ENCODE results near the gene HIPK4. TPM values are rescaled to one million over a fixed set of nuclear protein-coding genes. Genes with fewer than 3 reads are reported as not detected.
A peak's percentile ranks its signal among the peaks of the same experiment; 100 is the strongest.

Gene HIPK4
- total and polyA plus RNA-seq, 2 of the 8 experiments (the other 6 are each of a cell fraction or from before 2014, with no cell fraction given) = 0.15 to 0.57 TPM

GRCh38 chr19:40420766-40421765, 31.1 kb upstream of the HIPK4 start:
- Histone ChIP-seq H3K18ac (ENCODE audit: extremely low read depth, low read length) (peak overlapping the region; percentile 93), H4K8ac (ENCODE audit: extremely low read depth, insufficient read depth, low read length) (no peak overlapping the region; the same call in 1 of the 2 replicates), H2BK12ac (ENCODE audit: low read depth, low read length) (peak overlapping the region; percentile 44; the same call in 1 of the 2 replicates), H3K4me1 (replicated peaks in 1 of 4; ENCODE audit: control insufficient read depth in 3 of 4, insufficient read depth in 4 of 4, low read length in 3 of 4) (peaks cover 4 to 7% (median 5%) of the 10 kb centered on the region in 4 experiments; a peak in 5 of 7 replicates), H3K79me1 (ENCODE audit: low read depth, low read length) (no peaks in the 10 kb centered on the region; the same call in 1 of the 2 replicates), H3K9me3 (ENCODE audit: insufficient read depth in 2 of 2, low read depth in 1 of 2, low read length in 1 of 2) (no peaks in the 10 kb centered on the region), H3K4ac (replicated peaks; ENCODE audit: insufficient read length, low read depth, low read length) (no peak overlapping the region), H3K79me2 (ENCODE audit: control insufficient read depth in 1 of 2, insufficient read depth in 2 of 2, low read length in 2 of 2) (no peaks in the 10 kb centered on the region), H4K5ac (ENCODE audit: insufficient read length, low read depth, low read length) (peak overlapping the region; percentile 44), H4K91ac (replicated peaks; ENCODE audit: insufficient read length, low read length) (peak overlapping the region; percentile 63), H3K14ac (ENCODE audit: insufficient read length) (no peak overlapping the region), H3K23ac (ENCODE audit: insufficient read length) (no peak overlapping the region), H3K56ac (replicated peaks; ENCODE audit: insufficient read length, low read depth, low read length) (peak overlapping the region; percentile 72), H3K9ac (replicated peaks in 1 of 4; ENCODE audit: extremely low read depth in 1 of 4, low read depth in 3 of 4, low read length in 3 of 4) (peak overlapping the region in 2 of 4 experiments; percentile 48 to 49; a peak in 5 of 7 replicates), H4K20me1 (replicated peaks in 1 of 2; ENCODE audit: control insufficient read depth in 1 of 2, insufficient read depth in 2 of 2, low read length in 2 of 2) (no peaks in the 10 kb centered on the region), H2BK15ac (ENCODE audit: low read length) (no peak overlapping the region), H3K4me2 (ENCODE audit: insufficient read depth in 1 of 2, low read depth in 2 of 2, low read length in 2 of 2) (peak overlapping the region; percentile 54 to 74), H2AFZ (ENCODE audit: low read length) (no peak overlapping the region; the same call in 1 of the 2 replicates), H2BK20ac (ENCODE audit: low read length) (no peak overlapping the region), H2AK5ac (ENCODE audit: low read depth, low read length) (no peak overlapping the region), H3K27ac (ENCODE audit: low read depth, low read length) (peak overlapping the region; percentile 51; the same call in 1 of the 2 replicates), H3K4me3 (ENCODE audit: extremely low read depth in 1 of 4, insufficient read depth in 2 of 4, low read depth in 3 of 4, low read length in 4 of 4) (peak overlapping the region; percentile 47 to 70 (median 57)), H3K27me3 (replicated peaks in 1 of 4; ENCODE audit: control insufficient read depth in 3 of 4, extremely low read depth in 1 of 4, insufficient read depth in 3 of 4, low read length in 3 of 4) (no peaks in the 10 kb centered on the region; a peak in 1 of 7 replicates), H2BK5ac (ENCODE audit: low read depth, low read length) (peak overlapping the region; percentile 56; the same call in 1 of the 2 replicates), H3K23me2 (ENCODE audit: low read depth, low read length) (peaks cover 10% of the 10 kb centered on the region), H2BK120ac (replicated peaks; ENCODE audit: low read depth, low read length) (no peak overlapping the region), H3K36me3 (ENCODE audit: control insufficient read depth in 2 of 4, insufficient read depth in 4 of 4, low read length in 3 of 4) (peaks cover 0 to 2% (median 0%) of the 10 kb centered on the region in 4 experiments; a peak in 2 of 8 replicates)
- no peak for FAIRE-seq
- POLR2A ChIA-PET (ENCODE audit: partially characterized antibody) = interaction anchor here (0.5 to 3.3 kb wide), 19 partner anchors 9 to 149 kb away, joined by 3 to 18 read pairs (median 4); partner anchors contain the start of genes BLVRB and SERTAD3
- 6% methylated on average over 44 of the region's 56 CpGs; no CpG with 5 or more reads in 1 of the 2 experiments for WGBS, 2 experiments (ENCODE audit: extremely low coverage in 1 of 2, insufficient coverage in 1 of 2, insufficient read length in 1 of 2, insufficient replicate concordance in 2 of 2, low coverage in 1 of 2, low lambda C conversion rate in 2 of 2, missing lambda C conversion rate in 1 of 2)
- DNase-seq (ENCODE audit: low read depth in 1 of 2, low spot score in 2 of 2) = peak in 1 of 2 experiments; percentile 96
- CTCF ChIA-PET (ENCODE audit: partially characterized antibody) = interaction anchor here (0.6 to 4.4 kb wide), 35 partner anchors 8 to 281 kb away, joined by 3 to 41 read pairs (median 4); partner anchors contain the start of genes BLVRB, HIPK4, PRX and SERTAD3
- no peak for TF ChIP-seq CEBPB (IDR thresholded peaks at IDR 0.05; ENCODE audit: low read depth, low read length)
- TF ChIP-seq CHD1 (IDR thresholded peaks at IDR 0.05; ENCODE audit: low read depth, low read length) = no peak
- TF ChIP-seq CHD2 (IDR thresholded peaks at IDR 0.05; ENCODE audit: low read length) = no peak
- TF ChIP-seq TAF1 (IDR thresholded peaks at IDR 0.05; ENCODE audit: low read depth, low read length) = peak; percentile 62
- no peak for TF ChIP-seq SAP30 (IDR thresholded peaks at IDR 0.05; ENCODE audit: insufficient read depth, insufficient replicate concordance, low read length)
- peak; percentile 65 for TF ChIP-seq KDM4A (IDR thresholded peaks at IDR 0.05; ENCODE audit: low read depth, low read length, severe bottlenecking)
- 0 out of 2 replicates have a peak, but pooled peaks have one; percentile 15 for TF ChIP-seq KDM1A (IDR thresholded peaks at IDR 0.05; ENCODE audit: borderline replicate concordance, low read length)
- no peak; a peak in 1 of 4 replicates for TF ChIP-seq HDAC2 (IDR thresholded peaks at IDR 0.05; ENCODE audit: borderline replicate concordance in 1 of 2, low read depth in 2 of 2, low read length in 2 of 2)
- TF ChIP-seq SIX5 (IDR thresholded peaks at IDR 0.05; ENCODE audit: low read depth, low read length) = no peak
- no peak for TF ChIP-seq GTF2F1 (IDR thresholded peaks at IDR 0.05; ENCODE audit: borderline replicate concordance, low read depth, low read length)

Measured in H1 (cell line).